GM19328 (cell line): ENCODE measurements around the gene SCRG1.

Experiments
- ATAC-seq: cut with Tn5 transposase; IDR thresholded peaks from one replicate; pipeline ENCODE4 v1.9.1; 2021; ENCODE audit warnings: mild to moderate bottlenecking, moderate library complexity; ENCODE audit not compliant: unreplicated experiment

Gene SCRG1

DNA sequence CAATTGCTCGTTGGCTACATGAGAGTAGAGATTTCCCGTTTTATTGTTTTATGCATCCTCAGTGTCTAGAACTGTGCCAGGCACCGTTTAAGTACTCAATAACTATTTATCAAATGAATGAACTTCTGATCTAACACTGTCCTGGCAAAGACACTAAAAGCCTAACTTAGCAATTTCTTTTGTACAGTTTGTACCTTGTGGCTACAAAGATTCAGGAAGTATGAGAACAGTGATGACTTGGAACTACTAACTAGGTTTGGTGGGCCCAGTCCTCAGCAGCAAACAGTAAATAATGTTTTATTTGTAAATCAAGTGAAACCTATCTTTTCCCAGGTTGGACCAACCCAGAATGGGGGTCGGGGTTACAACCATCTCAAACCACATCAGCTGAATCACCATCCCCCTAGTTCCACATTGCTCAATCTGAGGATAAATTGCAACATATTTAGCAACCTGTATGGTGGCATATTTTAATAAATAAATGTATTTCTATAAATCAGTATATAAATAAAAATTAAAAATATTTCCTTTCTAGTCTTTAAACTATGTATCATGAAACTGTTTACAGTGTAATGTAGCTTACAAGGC lies 12.3 kb upstream of the SCRG1 start:
- ATAC-seq = no peak

DNA sequence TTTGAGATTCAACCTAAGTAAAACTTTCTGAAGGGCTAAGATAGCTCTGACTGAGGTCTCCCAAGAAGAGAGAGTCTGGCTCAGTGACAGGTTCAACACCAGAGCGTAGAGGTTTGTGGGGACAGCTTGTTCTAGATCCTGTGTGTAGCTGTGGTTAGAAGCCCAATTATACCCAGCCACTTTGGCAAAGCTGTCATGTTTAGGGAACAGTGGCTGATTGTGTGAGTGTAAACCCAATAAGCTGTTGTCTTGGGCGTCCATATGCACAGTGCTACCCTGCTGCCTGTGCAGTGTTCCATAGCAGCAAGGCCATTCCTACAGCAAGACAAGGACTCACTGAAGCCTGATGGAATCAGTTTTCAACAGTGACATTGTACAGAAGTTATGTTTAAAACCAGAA lies 11.2 kb upstream of the SCRG1 start:
- ATAC-seq = no peak

DNA sequence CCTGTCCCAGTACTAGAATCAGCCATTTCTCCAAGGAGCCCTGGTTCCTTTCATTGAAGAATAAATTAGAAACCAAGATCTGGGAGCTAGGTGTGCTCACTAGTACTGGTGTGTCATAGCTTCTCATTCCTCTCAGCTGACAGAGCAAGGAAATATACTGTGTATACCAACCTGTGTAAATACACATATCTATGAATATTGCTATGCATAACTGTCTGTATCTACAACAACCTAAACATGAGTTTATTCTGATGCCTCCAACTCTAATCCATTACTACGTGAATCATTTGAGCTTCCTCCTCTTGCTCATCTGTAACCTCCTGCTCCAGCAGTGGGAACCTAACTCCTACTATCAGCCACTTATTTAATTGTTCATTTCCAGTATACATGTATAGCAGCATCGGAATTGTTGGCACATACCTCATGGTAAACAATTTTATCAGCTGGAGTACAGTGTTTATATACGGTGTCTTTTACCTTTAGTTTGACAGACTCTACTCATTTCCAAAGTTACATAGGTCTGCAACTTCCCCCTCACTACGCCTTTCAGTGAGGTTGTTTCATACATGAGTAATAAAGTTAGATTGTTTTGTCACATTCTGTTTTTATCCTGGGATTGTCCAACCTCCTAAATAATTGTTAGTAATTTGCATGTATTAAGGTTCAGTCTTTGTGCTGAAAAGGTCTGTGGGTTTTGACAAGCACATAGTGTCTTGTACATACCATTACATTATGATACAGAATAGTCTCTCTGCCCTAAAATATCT lies 7.1 kb upstream of the SCRG1 start:
- ATAC-seq = peak; percentile 79

DNA sequence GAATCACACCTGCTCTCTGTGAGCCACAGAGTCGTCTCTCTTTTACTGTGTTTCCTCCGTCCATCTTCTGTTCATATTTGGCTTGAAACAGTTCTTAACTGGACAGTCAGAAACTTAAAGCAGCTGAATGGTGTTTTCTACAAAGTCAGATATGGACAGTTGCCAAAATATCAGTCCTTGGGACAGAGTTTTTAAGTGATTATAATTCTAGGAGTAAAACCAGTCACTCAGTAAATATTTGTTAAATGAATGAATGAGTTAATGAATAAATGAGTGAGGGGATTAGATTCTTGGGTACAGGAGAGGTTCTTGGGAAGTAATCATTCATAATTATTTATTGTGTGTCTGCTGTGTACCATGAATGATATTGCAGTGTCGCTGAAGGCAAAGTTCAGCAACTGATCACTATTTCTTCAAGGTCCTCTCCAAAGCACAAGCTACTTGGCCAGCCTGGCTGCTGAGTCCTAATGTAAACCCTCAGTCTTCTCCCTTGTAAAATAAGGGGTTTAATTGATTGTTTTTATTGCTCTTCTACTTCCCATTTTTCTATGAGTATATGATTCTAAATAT lies 5.5 kb upstream of the SCRG1 start:
- ATAC-seq = no peak

DNA sequence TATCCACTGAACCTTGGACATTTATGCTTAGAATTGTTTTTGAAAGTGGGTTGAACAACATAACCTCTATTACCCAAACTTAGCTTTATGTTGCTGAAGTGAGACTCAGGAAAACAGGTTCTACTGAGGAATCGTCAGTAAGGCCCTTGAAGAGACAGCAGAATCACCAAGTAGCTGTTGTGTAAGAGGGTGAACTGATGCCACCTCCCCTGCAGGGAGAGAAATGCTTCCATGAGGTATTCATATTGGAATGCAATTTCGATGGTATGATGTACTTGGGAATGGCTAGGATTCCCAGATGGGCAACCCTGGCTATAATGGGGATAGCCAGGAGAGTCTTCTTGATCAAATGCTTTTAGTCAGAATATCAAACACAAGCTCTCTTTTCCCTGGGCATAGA lies 4.1 kb upstream of the SCRG1 start:
- ATAC-seq = no peak

DNA sequence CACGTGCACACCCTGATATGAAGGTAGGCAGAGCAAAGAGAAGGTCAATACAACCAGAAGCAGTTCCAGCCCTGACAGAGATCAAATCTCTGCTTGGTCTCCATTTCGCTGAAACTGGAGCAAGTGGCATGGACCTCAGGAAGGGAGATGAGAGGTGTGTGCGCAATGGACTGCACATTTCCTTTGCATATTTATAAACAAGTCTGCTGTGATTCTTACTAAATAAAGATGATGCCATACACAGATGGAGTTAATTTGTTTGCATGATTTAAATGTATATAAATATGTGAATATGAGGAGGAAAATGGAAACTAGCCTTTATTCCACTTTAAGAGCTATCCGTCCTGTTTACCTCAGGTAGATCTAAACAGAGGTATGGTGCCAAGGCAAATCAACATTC lies 2.1 kb upstream of the SCRG1 start:
- ATAC-seq = no peak

DNA sequence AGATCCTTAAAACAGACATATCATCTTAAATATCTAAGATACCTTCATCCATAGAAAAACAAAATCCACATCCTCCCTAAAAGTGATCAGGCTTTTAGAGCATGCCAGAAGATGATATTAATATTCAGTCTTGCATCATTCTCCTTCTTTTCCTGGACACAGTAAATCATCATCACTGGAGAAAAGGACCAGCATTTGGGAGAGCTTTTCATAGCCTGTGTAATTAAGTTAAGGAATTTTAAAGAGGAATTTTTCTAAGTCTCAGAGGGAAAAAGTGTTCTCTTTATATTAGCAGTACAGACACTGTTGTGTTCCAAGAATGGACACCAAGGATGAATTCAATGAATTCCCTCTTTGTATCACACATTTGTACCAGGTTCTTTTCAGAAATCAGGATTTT lies 696 bp downstream of the SCRG1 start:
- ATAC-seq = no peak

DNA sequence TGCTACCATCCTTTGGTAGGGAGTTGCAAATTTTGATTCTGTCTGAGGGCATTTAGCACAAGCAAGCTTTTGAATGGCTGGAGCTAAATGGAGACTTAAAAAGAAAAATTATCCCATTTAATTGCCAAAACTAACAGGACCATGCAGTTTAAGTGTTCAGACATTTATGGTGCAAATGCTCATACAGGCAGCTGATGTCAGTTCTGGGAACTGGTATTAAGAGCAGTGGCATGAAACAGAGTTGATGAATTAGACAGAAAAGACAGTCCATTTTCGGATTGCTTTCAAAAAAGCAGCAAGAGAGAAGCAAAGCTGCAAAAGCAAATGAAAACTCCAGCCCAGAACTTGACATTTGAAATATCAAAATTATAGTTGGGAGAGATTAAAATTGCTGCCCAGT lies 1.3 kb downstream of the SCRG1 start:
- ATAC-seq = no peak

DNA sequence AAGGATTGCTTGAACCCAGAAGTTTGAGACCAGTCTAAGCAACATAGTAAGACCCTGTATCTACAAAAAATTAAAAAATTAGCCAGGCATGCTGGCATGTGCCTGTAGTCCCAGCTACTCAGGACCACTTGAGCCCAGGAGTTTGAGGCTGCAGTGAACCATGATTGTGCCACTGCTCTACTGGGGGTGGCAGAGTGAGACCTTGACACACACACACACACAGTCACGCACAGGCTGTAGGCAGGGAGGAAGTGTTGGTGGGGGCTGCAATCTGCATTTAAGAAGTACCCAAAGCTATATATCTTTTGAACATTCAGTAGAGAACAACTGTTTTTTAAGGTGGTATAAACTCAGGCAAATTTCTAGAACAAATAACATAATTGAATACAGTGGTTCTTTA lies 7.2 kb downstream of the SCRG1 start:
- no peak for ATAC-seq

DNA sequence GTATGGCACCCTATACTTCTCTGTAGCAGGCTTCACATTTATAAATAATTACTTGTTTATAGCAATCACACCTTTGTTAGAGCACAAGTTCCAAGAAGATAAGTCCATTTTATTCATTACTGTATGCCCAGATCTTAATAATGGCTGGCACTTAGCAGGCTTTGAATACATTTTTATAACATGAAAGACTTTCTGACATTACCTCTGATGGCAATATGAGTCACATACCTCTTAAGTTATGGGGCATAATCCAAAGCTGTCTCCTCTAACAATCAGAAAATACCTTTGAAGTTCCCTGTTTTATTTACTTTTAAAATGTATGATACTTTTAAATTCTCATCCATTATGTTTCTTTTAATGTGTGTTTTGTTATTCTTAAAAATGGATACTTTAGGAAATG lies 12.2 kb downstream of the SCRG1 start:
- no peak for ATAC-seq

DNA sequence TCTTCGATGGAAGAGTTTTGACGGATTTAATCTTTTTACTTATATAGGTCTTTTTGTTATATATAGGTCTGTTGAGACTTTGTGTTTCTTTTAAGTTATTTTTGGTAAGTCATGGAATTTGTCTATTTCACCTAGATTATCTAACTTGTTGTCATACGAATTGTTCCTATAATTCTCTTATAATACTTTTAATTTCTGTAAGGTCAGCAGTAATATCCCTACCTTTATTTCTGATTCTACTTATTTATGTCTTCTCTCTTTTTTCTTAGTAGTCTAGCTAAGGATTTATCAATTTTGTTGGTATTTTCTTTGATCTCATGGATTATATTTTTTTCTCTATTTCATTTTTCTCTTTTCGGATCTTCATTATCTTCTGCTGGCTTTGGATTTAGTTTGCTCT lies 16.6 kb downstream of the SCRG1 start:
- ATAC-seq = no peak

DNA sequence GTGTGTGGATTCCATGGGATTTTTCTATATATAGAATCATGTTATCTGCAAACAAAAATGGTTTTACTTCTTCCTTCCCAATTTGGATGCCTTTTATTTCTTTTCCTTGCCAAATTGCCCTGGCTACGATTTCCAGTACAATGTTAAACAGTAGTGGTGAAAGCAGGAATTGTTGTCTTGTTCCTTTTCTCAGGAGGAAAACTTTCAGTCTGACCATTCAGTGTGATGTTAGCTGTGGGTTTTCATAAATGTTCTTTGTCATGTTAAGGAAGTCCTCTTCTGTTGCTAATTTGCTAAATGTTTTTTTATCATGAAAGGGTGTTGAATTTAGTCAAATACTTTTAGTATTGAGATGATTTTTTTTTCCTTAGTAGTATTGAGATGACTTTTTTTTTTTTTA lies 17.3 kb downstream of the SCRG1 start:
- ATAC-seq = no peak

DNA sequence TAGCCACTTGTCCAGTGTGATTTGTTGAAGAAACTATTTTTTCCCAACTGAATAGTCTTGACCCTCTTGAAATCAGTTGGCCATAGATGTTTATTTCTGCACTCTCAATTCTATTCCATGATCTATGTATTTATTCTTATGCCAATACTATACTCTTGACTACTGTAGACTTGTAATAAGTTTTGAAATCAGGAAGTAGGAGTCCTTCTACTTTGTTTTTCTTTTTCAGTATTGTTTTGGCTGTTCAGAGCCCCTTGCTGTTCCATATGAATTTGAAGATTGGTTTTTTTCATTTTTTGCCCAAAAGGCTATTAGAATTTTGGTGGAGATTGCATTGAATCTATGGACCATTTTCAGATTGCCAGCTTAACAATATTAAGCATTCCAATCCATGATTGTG lies 17.9 kb downstream of the SCRG1 start:
- ATAC-seq = no peak

DNA sequence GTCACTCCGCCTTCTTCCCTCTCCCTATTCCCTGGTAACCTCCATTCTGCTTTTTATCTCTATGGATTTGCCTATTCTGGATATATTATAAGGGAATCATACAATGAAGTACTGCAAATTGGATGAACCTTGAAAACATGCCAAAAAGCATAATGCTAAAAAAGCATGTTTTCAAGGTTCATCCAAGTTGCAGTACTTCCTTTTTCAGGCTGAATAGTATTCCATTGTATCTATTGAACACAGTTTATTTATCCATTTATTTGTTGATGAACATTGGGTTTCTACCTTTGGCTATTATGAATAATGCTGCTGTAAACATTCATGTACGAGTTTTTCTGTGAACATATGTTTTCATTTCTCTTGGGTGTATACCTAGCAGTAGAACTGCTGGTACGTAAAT lies 19.0 kb downstream of the SCRG1 start:
- no peak for ATAC-seq

DNA sequence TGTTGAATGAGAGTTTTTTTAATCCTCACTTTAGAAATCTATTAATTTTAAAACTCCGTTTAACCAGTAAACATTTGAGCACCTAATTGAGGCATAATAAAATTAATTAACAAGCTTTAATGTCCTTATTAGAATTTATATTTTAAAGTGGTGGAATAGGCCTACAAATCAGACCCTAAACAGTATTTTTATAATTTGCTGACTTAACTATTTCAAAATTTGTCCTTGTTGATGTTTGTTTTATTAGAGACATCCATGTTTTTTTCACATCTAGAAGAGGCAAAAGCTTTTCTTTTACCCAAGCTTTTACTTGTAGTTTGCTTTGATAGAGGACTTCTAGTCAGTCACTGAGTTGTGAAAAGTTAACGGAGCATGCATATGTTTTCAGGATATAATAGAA lies 24.3 kb downstream of the SCRG1 start:
- no peak for ATAC-seq

DNA sequence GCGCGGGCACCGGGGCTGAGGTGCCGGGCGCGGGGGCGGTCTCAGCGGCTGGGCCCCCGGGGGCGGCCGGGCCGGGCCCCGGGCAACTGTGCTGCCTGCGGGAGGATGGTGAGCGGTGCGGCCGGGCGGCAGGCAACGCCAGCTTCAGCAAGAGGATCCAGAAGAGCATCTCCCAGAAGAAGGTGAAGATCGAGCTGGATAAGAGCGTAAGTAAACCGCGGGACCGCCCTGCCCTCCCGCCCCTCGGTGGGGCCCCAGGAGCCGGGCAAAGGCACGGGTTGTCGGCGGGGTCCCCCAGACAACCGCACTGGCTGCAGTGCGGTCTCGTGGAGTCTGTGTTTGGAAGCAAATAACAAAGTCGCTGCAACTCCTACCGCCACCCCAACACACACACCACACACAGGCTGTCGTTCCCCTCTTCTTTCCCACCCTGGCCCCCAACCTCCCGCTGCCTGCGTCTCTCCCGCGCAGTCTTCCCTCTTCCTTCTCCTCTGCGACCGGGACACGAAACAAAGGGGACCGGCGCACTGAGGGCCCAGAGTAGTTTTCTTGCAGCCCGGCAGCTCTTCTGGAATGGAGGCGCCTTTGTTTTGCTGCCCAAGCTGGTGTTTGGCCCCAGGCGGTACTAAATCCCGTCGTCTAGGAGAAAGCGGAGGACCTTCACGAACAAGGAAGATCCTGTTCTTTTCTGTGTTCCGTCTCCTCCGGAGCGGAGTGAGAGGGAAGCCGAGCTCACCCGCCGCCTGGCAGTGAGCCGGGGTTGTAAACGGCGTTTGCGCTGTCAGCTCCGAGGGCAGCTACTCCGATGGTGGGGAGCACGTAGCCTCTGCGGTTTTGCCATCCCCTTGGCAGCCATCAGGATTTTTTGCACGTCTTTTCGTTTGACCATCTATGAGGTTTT lies 27.4 kb downstream of the SCRG1 start:
- ATAC-seq = peak; percentile 23

DNA sequence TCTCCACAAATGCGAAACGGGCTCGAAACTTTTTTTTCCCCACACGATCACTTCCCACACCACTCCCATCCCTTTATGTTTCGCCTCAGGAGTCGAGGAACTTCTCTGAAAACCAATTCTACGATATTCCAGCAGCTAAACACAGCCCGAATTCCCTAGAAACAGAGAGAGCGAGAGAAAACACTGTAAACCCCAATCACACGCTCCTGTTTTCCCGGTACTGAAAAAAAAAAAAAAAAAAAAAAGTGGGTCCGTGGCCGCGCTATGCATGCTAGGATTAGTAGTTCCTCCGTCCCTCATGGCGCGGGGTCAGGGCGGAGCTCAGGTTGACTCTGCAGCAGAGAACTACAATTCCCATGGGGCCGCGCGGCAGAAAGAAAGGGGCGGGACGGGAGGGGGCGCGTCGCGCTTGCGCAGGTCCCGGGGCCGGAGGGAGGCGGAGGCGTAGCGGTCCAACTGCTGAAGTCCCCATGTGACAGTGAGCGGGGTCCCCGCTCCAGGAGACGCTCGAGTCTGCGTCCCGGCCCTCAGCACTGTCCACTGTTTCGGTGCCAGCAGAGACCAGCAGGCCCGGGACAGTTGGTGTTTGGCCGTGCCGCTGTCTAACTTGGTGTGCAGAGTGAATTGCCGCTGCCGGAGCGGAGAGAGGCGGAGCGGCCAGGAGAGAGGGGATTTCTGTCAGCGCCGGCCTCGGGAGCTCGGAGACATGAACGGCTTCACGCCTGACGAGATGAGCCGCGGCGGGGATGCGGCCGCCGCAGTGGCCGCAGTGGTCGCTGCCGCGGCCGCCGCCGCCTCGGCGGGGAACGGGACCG lies 28.2 kb downstream of the SCRG1 start, which contains the start of gene SAP30:
SAP30 (plus strand) TSS at position 478 of the 815 bp plus-strand sequence; CDS start at position 707, 229 bp downstream.
- peak; percentile 69 for ATAC-seq

DNA sequence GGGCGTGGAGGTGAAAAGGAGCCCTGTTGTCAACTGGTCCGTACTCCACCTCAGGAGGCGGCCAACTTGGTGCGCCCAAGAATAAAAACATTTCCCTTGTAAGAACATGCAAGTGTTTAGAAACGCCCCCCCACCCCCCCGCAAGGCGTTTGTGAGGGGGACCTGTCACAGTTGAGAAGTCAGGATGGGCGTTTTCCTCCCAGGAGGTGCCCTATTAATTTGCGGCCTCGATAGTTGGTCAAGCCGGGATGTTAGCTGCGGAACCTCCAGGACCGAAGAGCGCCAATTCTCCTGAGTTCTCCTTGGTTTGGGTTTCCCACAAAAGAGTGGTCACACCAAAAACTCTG lies 28.8 kb downstream of the SCRG1 start:
- ATAC-seq = peak; percentile 1

DNA sequence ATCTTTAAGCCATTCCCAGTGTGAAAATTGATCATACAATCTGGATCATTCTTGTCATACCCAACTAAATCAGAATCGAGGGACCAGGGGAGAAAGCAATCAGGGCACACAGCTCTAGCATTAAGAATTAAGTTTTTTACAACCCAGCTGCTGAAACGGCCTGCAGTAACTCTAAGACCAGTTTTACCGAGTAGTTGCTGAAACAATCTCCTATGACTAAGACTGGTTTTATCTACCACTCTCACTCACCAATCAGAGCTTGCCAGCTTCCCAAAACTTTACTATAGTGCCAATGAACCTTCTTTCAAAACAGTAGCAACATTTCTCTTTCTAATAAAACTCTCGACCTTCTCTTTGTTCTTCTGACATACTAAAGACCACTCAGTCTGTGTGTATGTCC lies 31.0 kb downstream of the SCRG1 start:
- no peak for ATAC-seq

DNA sequence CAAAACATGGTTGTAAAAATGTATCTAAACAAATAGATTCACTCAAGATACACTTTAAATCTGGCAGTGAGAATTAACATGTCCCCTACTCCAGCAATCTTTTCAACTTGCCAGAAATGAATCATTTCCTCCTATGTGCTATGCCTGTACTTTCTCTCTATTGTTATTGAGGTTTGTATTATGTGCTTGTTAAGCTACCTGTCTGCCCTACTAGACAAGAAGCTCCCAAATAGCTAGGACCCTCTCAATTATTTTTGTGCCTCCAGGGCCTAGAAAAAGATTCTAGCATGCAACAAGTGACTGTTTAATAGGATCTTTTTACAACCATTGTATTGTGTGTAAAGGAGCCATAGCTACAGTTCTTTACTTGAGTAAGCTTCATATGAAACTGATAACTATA lies 31.6 kb downstream of the SCRG1 start:
- no peak for ATAC-seq
